H9 (cell line): Measurements from ENCODE around the gene DNAJC7. TPM values are rescaled to one million over a fixed set of nuclear protein-coding genes. Genes with fewer than 3 reads are reported as not detected.

Experiments used
- DNase-seq: peaks from one replicate; pipeline ENCODE4 v3.0.0-alpha.2; 2017
- H2AFZ ChIP-seq: one replicate; pipeline ENCODE4 v1.6.1; 2013; ENCODE audit warnings: mild to moderate bottlenecking, low read length, control low read depth, moderate library complexity
- H2AK5ac ChIP-seq: 2 replicates; pipeline ENCODE4 v1.6.1; 2013; ENCODE audit warnings: low read length, control low read depth, mixed read lengths; ENCODE audit not compliant: insufficient read length
- H2BK120ac ChIP-seq: one replicate; pipeline ENCODE4 v1.6.1; 2013; ENCODE audit warnings: low read depth, mild to moderate bottlenecking, low read length, control low read depth, inconsistent platforms; ENCODE audit not compliant: poor library complexity, severe bottlenecking
- H2BK12ac ChIP-seq: 2 replicates; pipeline ENCODE4 v1.6.1; 2013; ENCODE audit warnings: low read length, control low read depth, mixed read lengths, low read depth; ENCODE audit not compliant: insufficient read length
- H2BK15ac ChIP-seq: 2 replicates; pipeline ENCODE4 v1.6.1; 2013; ENCODE audit warnings: low read depth, low read length, control low read depth
- H2BK20ac ChIP-seq: one replicate; pipeline ENCODE4 v1.6.1; 2013; ENCODE audit warnings: low read depth, mild to moderate bottlenecking, low read length, control low read depth, inconsistent platforms; ENCODE audit not compliant: poor library complexity, severe bottlenecking
- H2BK5ac ChIP-seq: 2 replicates; pipeline ENCODE4 v1.6.1; 2013; ENCODE audit warnings: low read length, control low read depth, mixed read lengths; ENCODE audit not compliant: insufficient read length
- H3K14ac ChIP-seq: 2 replicates; pipeline ENCODE4 v1.6.1; 2013; ENCODE audit warnings: low read length, control low read depth; ENCODE audit not compliant: insufficient read depth
- H3K18ac ChIP-seq: 2 replicates; pipeline ENCODE4 v1.6.1; 2013; ENCODE audit warnings: low read depth, mild to moderate bottlenecking, mixed read lengths, low read length, control low read depth; ENCODE audit not compliant: insufficient read length
- H3K23ac ChIP-seq: 2 replicates; pipeline ENCODE4 v1.6.1; 2013; ENCODE audit warnings: low read length, control low read depth, mixed read lengths, low read depth; ENCODE audit not compliant: insufficient read length
- H3K23me2 ChIP-seq: 2 replicates; pipeline ENCODE4 v1.6.1; 2013; ENCODE audit warnings: low read depth, mild to moderate bottlenecking, mixed read lengths, low read length, control low read depth; ENCODE audit not compliant: insufficient read length, poor library complexity, severe bottlenecking
- H3K27ac ChIP-seq: 2 replicates; pipeline ENCODE4 v1.5.1; 2013; ENCODE audit warnings: low read length, control low read depth, mixed read lengths, low read depth; ENCODE audit not compliant: insufficient read length
- H3K27me3 ChIP-seq: 2 replicates; pipeline ENCODE4 v1.6.1; 2013; ENCODE audit warnings: low read length, control low read depth, inconsistent platforms; ENCODE audit not compliant: insufficient read depth
- H3K4ac ChIP-seq: 2 replicates; pipeline ENCODE4 v1.6.1; 2013; ENCODE audit warnings: low read depth, mild to moderate bottlenecking, control low read depth, inconsistent platforms, low read length, moderate library complexity
- H3K4me1 ChIP-seq: 2 replicates; pipeline ENCODE4 v1.6.1; 2013; ENCODE audit warnings: low read length, control low read depth, inconsistent platforms; ENCODE audit not compliant: insufficient read depth
- H3K4me2 ChIP-seq: 2 replicates; pipeline ENCODE4 v1.6.1; 2013; ENCODE audit warnings: low read length, control low read depth, mixed read lengths; ENCODE audit not compliant: insufficient read length, insufficient read depth
- H3K56ac ChIP-seq: 2 replicates; pipeline ENCODE4 v1.6.1; 2013; ENCODE audit warnings: low read depth, mild to moderate bottlenecking, mixed read lengths, low read length, control low read depth; ENCODE audit not compliant: insufficient read length
- H3K79me1 ChIP-seq: 2 replicates; pipeline ENCODE4 v1.6.1; 2013; ENCODE audit warnings: low read depth, mild to moderate bottlenecking, moderate library complexity, low read length, control low read depth, inconsistent platforms; ENCODE audit not compliant: insufficient read depth, poor library complexity, severe bottlenecking
- H3K79me2 ChIP-seq: 2 replicates; pipeline ENCODE4 v1.6.1; 2013; ENCODE audit warnings: low read length, control low read depth, inconsistent platforms; ENCODE audit not compliant: insufficient read depth
- H3K9ac ChIP-seq: 2 replicates; pipeline ENCODE4 v1.6.1; 2013; ENCODE audit warnings: low read length, control low read depth, mixed read lengths; ENCODE audit not compliant: insufficient read length; ENCODE audit errors: extremely low read depth
- H3K9me3 ChIP-seq: one replicate; pipeline ENCODE4 v1.6.1; 2013; ENCODE audit warnings: low read depth, low read length, inconsistent platforms; ENCODE audit not compliant: control insufficient read depth
- H3T11ph ChIP-seq: one replicate; pipeline ENCODE4 v1.6.1; 2013; ENCODE audit warnings: mild to moderate bottlenecking, low read length, control low read depth, inconsistent platforms
- H4K20me1 ChIP-seq: one replicate; pipeline ENCODE4 v1.6.1; 2013; ENCODE audit not compliant: control insufficient read depth, insufficient read length, insufficient read depth
- H4K5ac ChIP-seq: 2 replicates; pipeline ENCODE4 v1.6.1; 2013; ENCODE audit warnings: low read depth, mild to moderate bottlenecking, mixed read lengths, low read length, control low read depth; ENCODE audit not compliant: insufficient read length
- H4K8ac ChIP-seq: replicated peaks from 2 replicates; pipeline ENCODE4 v1.6.1; 2013; ENCODE audit warnings: low read length, control low read depth, mixed read lengths, low read depth; ENCODE audit not compliant: insufficient read length
- H4K91ac ChIP-seq: 2 replicates; pipeline ENCODE4 v1.6.1; 2013; ENCODE audit warnings: low read depth, mild to moderate bottlenecking, moderate library complexity, mixed read lengths, low read length, control low read depth; ENCODE audit not compliant: insufficient read length
- H3K27ac Mint-ChIP-seq, 3 experiments: 2 replicates in 2 of 3; 3 replicates in 1 of 3; pipeline ENCODE4 v1.8.0; 2020 to 2021; ENCODE audit warnings: mixed read lengths in 3 of 3, mild to moderate bottlenecking in 1 of 3, moderate library complexity in 1 of 3
- H3K27me3 Mint-ChIP-seq: 2 replicates; pipeline ENCODE4 v1.8.0; 2021; ENCODE audit warnings: low read depth, mild to moderate bottlenecking, moderate library complexity, mixed read lengths
- H3K36me3 Mint-ChIP-seq, 3 experiments: 2 replicates in 2 of 3; 3 replicates in 1 of 3; pipeline ENCODE4 v1.8.0; 2020 to 2021; ENCODE audit warnings: low read depth in 3 of 3, mixed read lengths in 3 of 3; ENCODE audit not compliant: insufficient read depth in 1 of 3
- H3K4me1 Mint-ChIP-seq, 2 experiments: 2 replicates each; pipeline ENCODE4 v1.8.0; 2020; ENCODE audit warnings: mixed read lengths in 2 of 2
- H3K4me3 Mint-ChIP-seq, 2 experiments: 2 replicates in 1 of 2; 3 replicates in 1 of 2; pipeline ENCODE4 v1.8.0; 2020 to 2021; ENCODE audit warnings: mild to moderate bottlenecking in 2 of 2, mixed read lengths in 2 of 2, moderate library complexity in 1 of 2
- H3K9me3 Mint-ChIP-seq, 2 experiments: 2 replicates in 1 of 2; 3 replicates in 1 of 2; pipeline ENCODE4 v1.8.0; 2020; ENCODE audit warnings: mild to moderate bottlenecking in 2 of 2, mixed read lengths in 2 of 2, moderate library complexity in 1 of 2
- WGBS: extraction: QIAGEN DNeasy Blood & Tissue Kit; methylation state at CpG from one replicate; pipeline ENCODE4 v1.1.7; 2013; ENCODE audit warnings: missing lambda C conversion rate, low lambda C conversion rate, mixed read lengths; ENCODE audit not compliant: insufficient read length; ENCODE audit errors: extremely low coverage; 5-methylcytosine and 5-hydroxymethylcytosine counted together
- long read RNA-seq: library from polyadenylated mRNA; unstranded; transcript quantifications from one replicate; pipeline ENCODE4 v2.0.0, GENCODE V29; 2020
- total RNA-seq: library from RNA; stranded (reverse); gene quantifications from 2 replicates; pipeline ENCODE4 v1.2.1, GENCODE V29; 2021
- TF ChIP-seq, protein P1 (sequence below): fragments of 200-600 bp; sonication (generic); conservative IDR thresholded peaks from 3 replicates; pipeline ENCODE4 v1.8.0; 2021; ENCODE audit warnings: antibody characterized with exemption, mild to moderate bottlenecking

The DNAJC7 gene, protein sequence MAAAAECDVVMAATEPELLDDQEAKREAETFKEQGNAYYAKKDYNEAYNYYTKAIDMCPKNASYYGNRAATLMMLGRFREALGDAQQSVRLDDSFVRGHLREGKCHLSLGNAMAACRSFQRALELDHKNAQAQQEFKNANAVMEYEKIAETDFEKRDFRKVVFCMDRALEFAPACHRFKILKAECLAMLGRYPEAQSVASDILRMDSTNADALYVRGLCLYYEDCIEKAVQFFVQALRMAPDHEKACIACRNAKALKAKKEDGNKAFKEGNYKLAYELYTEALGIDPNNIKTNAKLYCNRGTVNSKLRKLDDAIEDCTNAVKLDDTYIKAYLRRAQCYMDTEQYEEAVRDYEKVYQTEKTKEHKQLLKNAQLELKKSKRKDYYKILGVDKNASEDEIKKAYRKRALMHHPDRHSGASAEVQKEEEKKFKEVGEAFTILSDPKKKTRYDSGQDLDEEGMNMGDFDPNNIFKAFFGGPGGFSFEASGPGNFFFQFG
- 135 and 141 TPM in 2 replicates for total RNA-seq
- long read RNA-seq, transcript DNAJC7-203 (14 exons, 2,022 nt), result major isoform, 141 of 390 reads
- long read RNA-seq, transcript DNAJC7-202 (14 exons, 1,774 nt), result minor isoform, 15 of 390 reads
- long read RNA-seq, partial matches to known transcripts, result 166 of 390 reads
- long read RNA-seq, other reads (novel, unspliced or antisense), result 60 of 390 reads

DNA sequence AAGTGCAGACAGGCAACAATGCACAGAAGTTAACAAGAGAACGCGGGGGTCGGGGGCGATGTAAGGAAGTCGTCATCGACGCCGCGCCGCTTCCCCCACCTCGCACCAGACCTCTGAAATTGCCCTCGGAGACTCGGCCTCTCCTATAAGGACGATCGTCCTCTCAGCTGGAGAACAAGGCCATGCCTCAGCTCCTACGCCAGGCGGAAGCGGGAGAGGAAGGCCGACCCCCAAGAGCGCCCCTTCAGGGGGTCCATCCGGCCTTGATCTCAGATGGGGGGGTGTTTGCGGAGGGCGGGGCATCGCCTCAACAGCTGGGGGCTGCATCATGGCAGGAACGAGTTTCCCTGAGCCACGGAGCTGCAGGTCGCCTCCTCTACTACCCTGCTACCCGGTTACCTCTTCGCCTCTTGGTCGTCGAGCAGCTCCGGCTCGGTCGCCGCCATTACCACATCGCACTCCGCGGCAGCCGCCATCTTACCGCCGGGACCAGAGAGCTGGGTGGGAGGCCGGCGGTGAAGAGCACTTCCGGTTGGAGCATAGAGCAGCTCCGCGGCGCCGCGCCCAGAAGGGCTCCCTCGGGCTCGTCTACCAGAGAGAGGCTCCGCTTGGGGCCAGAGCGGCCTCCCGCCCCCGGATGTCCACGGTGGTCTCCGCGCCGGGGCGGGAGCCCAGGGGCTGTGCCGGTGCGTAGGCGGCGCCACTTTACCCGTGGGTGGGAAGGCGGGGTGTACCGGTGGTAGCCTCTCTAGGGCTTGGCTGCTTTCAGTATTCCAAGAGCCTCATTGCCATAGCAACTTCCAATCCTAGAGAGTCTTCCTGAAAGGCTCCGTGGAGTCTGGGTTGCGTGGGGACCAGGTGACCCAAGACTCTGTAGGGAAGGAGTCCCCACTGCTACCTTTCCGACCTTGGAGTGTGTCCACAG, at the start of gene DNAJC7:
TSS of gene DNAJC7 (minus strand) at position 499 of the 925 bp plus-strand sequence. CDS start at position 476, 23 bp downstream.
- Histone ChIP-seq H3K23ac (no peak within 1 kb of the TSS), H2BK120ac (peak within 1 kb of the TSS; percentile 7), H3K79me2 (peaks cover 24% of the 10 kb centered on the region; the same call in 1 of the 2 replicates), H3K4me2 (peak within 1 kb of the TSS; percentile 79), H3K27ac (peak within 1 kb of the TSS; percentile 61), H2AK5ac (peak within 1 kb of the TSS; percentile 21), H3K9ac (peak within 1 kb of the TSS; percentile 88), H4K91ac (no peak within 1 kb of the TSS), H3K9me3 (no peaks in the 10 kb centered on the region), H3K4me1 (peaks cover 8% of the 10 kb centered on the region; the same call in 1 of the 2 replicates), H3K4ac (peak within 1 kb of the TSS; percentile 1; the same call in 1 of the 2 replicates), H4K20me1 (no peaks in the 10 kb centered on the region), H2AFZ (no peak within 1 kb of the TSS), H3K23me2 (peaks cover 14% of the 10 kb centered on the region), H3K79me1 (no peaks in the 10 kb centered on the region), H3K14ac (peak within 1 kb of the TSS; percentile 94), H3K18ac (peak within 1 kb of the TSS; percentile 96), H4K5ac (peak within 1 kb of the TSS; percentile 43), H2BK15ac (no peak within 1 kb of the TSS), H3K27me3 (no peaks in the 10 kb centered on the region; the same call in 1 of the 2 replicates), H2BK12ac (no peak within 1 kb of the TSS), H2BK5ac (peak within 1 kb of the TSS; percentile 59), H2BK20ac (no peak within 1 kb of the TSS), H4K8ac (no peak within 1 kb of the TSS), H3K56ac (peak within 1 kb of the TSS; percentile 20), H3T11ph (peak within 1 kb of the TSS; percentile 24)
- H3K4me3 Mint-ChIP-seq, result peak within 1 kb of the TSS; percentile 97 to 99
- no peaks in the 10 kb centered on the region for H3K27me3 Mint-ChIP-seq
- H3K36me3 Mint-ChIP-seq, result peaks cover 6 to 26% (median 15%) of the 10 kb centered on the region in 3 experiments
- TF ChIP-seq, protein P1, sequence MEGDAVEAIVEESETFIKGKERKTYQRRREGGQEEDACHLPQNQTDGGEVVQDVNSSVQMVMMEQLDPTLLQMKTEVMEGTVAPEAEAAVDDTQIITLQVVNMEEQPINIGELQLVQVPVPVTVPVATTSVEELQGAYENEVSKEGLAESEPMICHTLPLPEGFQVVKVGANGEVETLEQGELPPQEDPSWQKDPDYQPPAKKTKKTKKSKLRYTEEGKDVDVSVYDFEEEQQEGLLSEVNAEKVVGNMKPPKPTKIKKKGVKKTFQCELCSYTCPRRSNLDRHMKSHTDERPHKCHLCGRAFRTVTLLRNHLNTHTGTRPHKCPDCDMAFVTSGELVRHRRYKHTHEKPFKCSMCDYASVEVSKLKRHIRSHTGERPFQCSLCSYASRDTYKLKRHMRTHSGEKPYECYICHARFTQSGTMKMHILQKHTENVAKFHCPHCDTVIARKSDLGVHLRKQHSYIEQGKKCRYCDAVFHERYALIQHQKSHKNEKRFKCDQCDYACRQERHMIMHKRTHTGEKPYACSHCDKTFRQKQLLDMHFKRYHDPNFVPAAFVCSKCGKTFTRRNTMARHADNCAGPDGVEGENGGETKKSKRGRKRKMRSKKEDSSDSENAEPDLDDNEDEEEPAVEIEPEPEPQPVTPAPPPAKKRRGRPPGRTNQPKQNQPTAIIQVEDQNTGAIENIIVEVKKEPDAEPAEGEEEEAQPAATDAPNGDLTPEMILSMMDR, result no peak
- H3K9me3 Mint-ChIP-seq, result no peaks in the 10 kb centered on the region
- peak within 1 kb of the TSS; percentile 98 to 100 (median 100) for H3K27ac Mint-ChIP-seq
- no CpG with 5 or more reads among the region's 70 CpGs for WGBS
- peak; percentile 96 for DNase-seq
- H3K4me1 Mint-ChIP-seq, result peaks cover 46 to 55% of the 10 kb centered on the region in 2 experiments
